IgD-negative memory B cell (primary cell): ENCODE measurements around the gene NCF2. TPM values are rescaled to one million over a fixed set of nuclear protein-coding genes. Genes with fewer than 3 reads are reported as not detected.
A peak's percentile ranks its signal among the peaks of the same experiment; 100 is the strongest.

Experiments
- H3K27ac Mint-ChIP-seq, 3 donors: one replicate each; pipeline ENCODE4 v1.8.0; 2020 to 2022; ENCODE audit warnings: mild to moderate bottlenecking in 3 of 3, mixed read lengths in 3 of 3, moderate library complexity in 1 of 3
- H3K27me3 Mint-ChIP-seq: one replicate; pipeline ENCODE4 v1.8.0; 2021; ENCODE audit warnings: mixed read lengths
- H3K36me3 Mint-ChIP-seq: one replicate; pipeline ENCODE4 v1.8.0; 2020; ENCODE audit warnings: mild to moderate bottlenecking, mixed read lengths
- H3K4me1 Mint-ChIP-seq, 3 donors: one replicate each; pipeline ENCODE4 v1.8.0; 2020 to 2022; ENCODE audit warnings: mixed read lengths in 3 of 3, mild to moderate bottlenecking in 1 of 3
- H3K4me3 Mint-ChIP-seq, 4 donors: one replicate each; pipeline ENCODE4 v1.8.0; 2020 to 2022; ENCODE audit warnings: mild to moderate bottlenecking in 4 of 4, mixed read lengths in 4 of 4, moderate library complexity in 3 of 4
- H3K9me3 Mint-ChIP-seq, 3 donors: one replicate each; pipeline ENCODE4 v1.8.0; 2020 to 2021; ENCODE audit warnings: mixed read lengths in 3 of 3, mild to moderate bottlenecking in 1 of 3
- polyA plus RNA-seq: library from polyadenylated mRNA; unstranded; fragments of 300-500 nt; fragmentation: Illumina TruSeq; gene quantifications from one replicate; pipeline ENCODE4 v1.2.3, GENCODE V29; 2021

The NCF2 gene
- polyA plus RNA-seq, 1 donor from 2014 or later = 18.1 TPM

GRCh38 chr1:183602510-183602909 lies 12.3 kb upstream of the NCF2 start:
- no peaks in the 10 kb centered on the region for H3K27me3 Mint-ChIP-seq
- peaks cover 26 to 32% (median 29%) of the 10 kb centered on the region in 3 donors for H3K4me1 Mint-ChIP-seq
- H3K4me3 Mint-ChIP-seq = no peak overlapping the region
- no peaks in the 10 kb centered on the region for H3K9me3 Mint-ChIP-seq
- H3K36me3 Mint-ChIP-seq = no peaks in the 10 kb centered on the region
- H3K27ac Mint-ChIP-seq = no peak overlapping the region

- Mint-ChIP-seq H3K9me3 (no peaks in the 10 kb centered on the region), H3K27me3 (no peaks in the 10 kb centered on the region), H3K4me1 (peaks cover 23 to 26% (median 25%) of the 10 kb centered on the region in 3 donors), H3K36me3 (no peaks in the 10 kb centered on the region), H3K27ac (no peak overlapping the region), H3K4me3 (no peak overlapping the region)
Observed at GRCh38 chr1:183600634-183601033, 10.4 kb upstream of the NCF2 start.

- H3K9me3 Mint-ChIP-seq = no peaks in the 10 kb centered on the region
- H3K27me3 Mint-ChIP-seq = no peaks in the 10 kb centered on the region
- H3K36me3 Mint-ChIP-seq = no peaks in the 10 kb centered on the region
- peaks cover 20 to 23% (median 21%) of the 10 kb centered on the region in 3 donors for H3K4me1 Mint-ChIP-seq
- H3K4me3 Mint-ChIP-seq = no peak overlapping the region
- H3K27ac Mint-ChIP-seq = no peak overlapping the region
Observed at GRCh38 chr1:183600136-183600535, 9.9 kb upstream of the NCF2 start.

DNA sequence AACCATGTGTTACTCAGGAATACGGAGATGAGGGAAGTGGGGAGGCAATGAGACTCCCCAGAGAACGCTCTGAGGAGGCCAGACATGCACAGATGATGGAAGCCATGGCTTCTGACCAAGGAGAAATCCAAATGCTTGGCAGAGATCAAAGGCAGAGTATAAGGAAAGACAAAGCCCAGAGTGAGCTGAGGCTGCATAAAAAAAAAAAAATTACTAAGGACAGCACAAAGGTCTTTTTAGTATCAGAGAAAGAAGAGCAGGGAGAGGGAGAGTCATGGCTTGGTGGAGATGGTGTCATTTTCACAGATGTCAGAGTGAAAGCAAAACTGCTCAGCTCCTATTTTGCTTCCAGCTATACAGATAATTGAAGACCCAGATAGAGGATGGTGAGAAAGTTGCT lies 8.1 kb upstream of the NCF2 start:
- H3K27me3 Mint-ChIP-seq = no peaks in the 10 kb centered on the region

DNA sequence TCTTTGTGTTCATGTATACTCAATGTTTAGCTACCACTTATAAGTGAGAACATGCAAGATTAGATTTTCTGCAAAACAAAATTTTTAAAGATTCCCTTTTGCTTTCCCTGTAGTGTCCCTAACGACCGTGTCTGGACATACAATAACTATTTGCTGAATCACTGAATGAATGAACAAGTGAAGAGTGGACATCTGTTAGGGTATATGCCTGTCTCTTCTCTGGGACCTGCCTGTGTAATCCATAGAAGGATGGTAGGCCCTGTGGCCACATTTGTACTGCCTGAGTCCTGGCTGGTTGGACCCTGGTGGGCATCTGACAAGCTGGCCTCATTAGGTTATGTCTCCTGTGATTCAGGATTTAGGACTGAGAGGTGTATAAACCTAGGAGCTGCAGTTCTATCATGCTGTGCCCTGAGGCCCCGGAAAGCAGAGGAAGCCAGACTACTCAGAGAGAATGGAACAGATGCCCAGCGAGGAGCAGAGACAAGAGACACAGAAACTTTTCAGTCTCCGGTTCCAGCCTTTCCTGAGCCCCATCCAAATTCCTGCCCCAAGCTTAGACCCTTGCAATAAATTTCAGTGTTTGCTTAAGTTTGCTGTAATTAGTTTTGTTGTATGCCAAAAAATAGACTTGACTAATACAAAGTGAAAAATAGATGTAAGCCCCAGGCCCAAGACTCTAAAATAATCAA lies 7.5 kb upstream of the NCF2 start:
- Mint-ChIP-seq H3K27me3 (no peaks in the 10 kb centered on the region), H3K27ac (no peak overlapping the region), H3K9me3 (no peaks in the 10 kb centered on the region), H3K4me1 (peaks cover 14 to 20% (median 17%) of the 10 kb centered on the region in 3 donors), H3K4me3 (no peak overlapping the region), H3K36me3 (no peaks in the 10 kb centered on the region)

More for the DNA sequence above, 8.1 kb upstream of the NCF2 start:
- H3K27ac Mint-ChIP-seq = peak overlapping the region in 1 of 3 donors; percentile 9
- H3K9me3 Mint-ChIP-seq = no peaks in the 10 kb centered on the region
- H3K4me3 Mint-ChIP-seq = no peak overlapping the region
- H3K4me1 Mint-ChIP-seq = peaks cover 9 to 14% (median 12%) of the 10 kb centered on the region in 3 donors
- no peaks in the 10 kb centered on the region for H3K36me3 Mint-ChIP-seq

GRCh38 chr1:183596500-183596899 lies 6.2 kb upstream of the NCF2 start:
- Mint-ChIP-seq H3K4me3 (no peak overlapping the region), H3K36me3 (no peaks in the 10 kb centered on the region), H3K4me1 (peaks cover 17 to 30% (median 24%) of the 10 kb centered on the region in 3 donors), H3K27me3 (no peaks in the 10 kb centered on the region), H3K9me3 (no peaks in the 10 kb centered on the region), H3K27ac (no peak overlapping the region)

GRCh38 chr1:183595537-183595936 lies 5.3 kb upstream of the NCF2 start:
- H3K4me1 Mint-ChIP-seq = peaks cover 24 to 38% (median 29%) of the 10 kb centered on the region in 3 donors
- H3K36me3 Mint-ChIP-seq = no peaks in the 10 kb centered on the region
- H3K27ac Mint-ChIP-seq = peak overlapping the region in 1 of 3 donors; percentile 28
- no peaks in the 10 kb centered on the region for H3K9me3 Mint-ChIP-seq
- peaks cover 3% of the 10 kb centered on the region for H3K27me3 Mint-ChIP-seq
- no peak overlapping the region for H3K4me3 Mint-ChIP-seq

DNA sequence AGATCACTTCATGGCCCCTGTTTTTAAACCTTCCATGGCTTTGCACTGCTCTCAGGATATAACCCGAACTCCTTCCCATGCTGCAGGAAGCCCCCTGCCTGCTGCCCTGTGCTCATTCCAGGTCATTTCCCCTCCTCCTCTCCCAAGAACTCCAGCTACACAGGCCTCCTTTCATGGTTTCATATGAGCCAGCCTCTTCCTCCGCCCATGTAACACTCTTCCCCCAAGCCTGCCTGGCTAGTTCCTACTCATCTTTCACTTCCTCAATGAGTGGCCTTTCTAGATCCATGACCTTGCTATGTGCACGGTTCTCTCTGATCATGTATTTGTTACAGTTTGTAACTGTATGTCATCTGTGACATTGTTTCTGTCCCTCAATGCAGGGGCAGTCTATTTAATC lies 3.1 kb upstream of the NCF2 start:
- peaks cover 30 to 54% (median 34%) of the 10 kb centered on the region in 3 donors for H3K4me1 Mint-ChIP-seq
- no peaks in the 10 kb centered on the region for H3K9me3 Mint-ChIP-seq
- H3K36me3 Mint-ChIP-seq = peaks cover 3% of the 10 kb centered on the region
- peak overlapping the region; percentile 8 to 78 (median 61) for H3K4me3 Mint-ChIP-seq
- peak overlapping the region; percentile 15 to 95 (median 56) for H3K27ac Mint-ChIP-seq
- H3K27me3 Mint-ChIP-seq = peaks cover 3% of the 10 kb centered on the region

DNA sequence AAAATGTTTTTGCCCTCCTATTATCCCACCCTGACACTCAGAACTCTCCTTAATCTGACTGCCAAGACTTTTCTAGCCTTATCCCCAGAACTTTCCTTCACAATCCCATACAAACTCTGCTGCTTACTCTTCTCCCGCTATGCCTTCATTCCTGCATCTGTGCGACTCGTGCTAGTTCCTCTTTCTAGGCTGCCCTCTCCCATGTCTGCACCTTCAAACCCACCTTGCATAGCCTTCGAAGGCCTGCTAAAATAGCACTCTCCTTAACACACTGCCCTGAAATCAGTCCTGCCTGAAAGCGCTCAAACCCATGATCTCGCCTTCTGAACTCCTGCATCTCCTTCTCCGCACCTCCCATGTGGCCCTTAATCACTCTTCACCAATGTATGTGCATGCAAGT lies 2.5 kb upstream of the NCF2 start:
- Mint-ChIP-seq H3K4me1 (peaks cover 30 to 54% (median 31%) of the 10 kb centered on the region in 3 donors), H3K27ac (peak overlapping the region; percentile 15 to 95 (median 56)), H3K36me3 (peaks cover 3% of the 10 kb centered on the region), H3K9me3 (no peaks in the 10 kb centered on the region), H3K27me3 (peaks cover 3% of the 10 kb centered on the region), H3K4me3 (peak overlapping the region; percentile 8 to 78 (median 61))

DNA sequence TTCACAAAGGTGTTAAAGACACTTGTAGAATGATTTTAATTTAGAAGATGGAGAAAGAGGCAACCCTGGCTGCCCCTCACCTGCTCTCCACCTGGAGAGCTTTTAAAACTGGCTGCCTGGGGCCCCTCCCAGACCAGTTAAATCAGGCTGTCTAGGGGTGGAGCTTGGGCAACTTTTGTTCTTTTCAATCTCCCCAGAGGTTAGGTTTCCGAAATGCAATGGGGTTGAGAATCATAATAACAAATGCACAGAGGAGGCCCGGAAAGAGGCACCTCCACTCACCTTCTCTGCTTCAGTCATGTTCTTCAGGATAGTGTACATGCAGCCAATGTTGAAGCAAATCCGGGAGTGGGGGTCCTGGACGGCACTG lies 400 bp downstream of the NCF2 start:
- H3K9me3 Mint-ChIP-seq = no peaks in the 10 kb centered on the region
- peak overlapping the region; percentile 87 to 98 (median 97) for H3K27ac Mint-ChIP-seq
- H3K4me1 Mint-ChIP-seq = peaks cover 33 to 57% (median 35%) of the 10 kb centered on the region in 3 donors
- H3K27me3 Mint-ChIP-seq = peaks cover 3% of the 10 kb centered on the region
- H3K4me3 Mint-ChIP-seq = peak overlapping the region; percentile 70 to 91 (median 72)
- peaks cover 6% of the 10 kb centered on the region for H3K36me3 Mint-ChIP-seq

DNA sequence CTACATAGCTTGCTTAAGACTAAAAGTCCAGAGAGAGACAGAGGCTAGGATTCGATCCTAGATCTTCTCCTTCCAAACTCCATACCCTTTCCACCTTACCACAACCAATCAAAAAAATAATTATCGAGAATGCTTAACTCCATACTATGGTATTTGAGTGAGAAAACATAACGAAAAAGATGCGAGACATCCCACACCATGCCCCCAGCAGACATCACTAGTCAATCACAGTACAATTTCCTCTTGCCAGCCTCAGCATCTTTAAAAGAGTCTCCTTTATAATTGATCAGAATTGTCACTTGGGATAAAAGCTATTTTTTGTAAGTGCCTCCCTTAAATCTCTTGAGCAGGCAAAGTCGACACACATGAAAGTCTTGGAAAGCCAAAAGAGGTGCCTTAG lies 875 bp downstream of the NCF2 start:
- Mint-ChIP-seq H3K4me1 (peaks cover 34 to 60% (median 37%) of the 10 kb centered on the region in 3 donors), H3K27me3 (peaks cover 3% of the 10 kb centered on the region), H3K4me3 (peak overlapping the region; percentile 70 to 91 (median 72)), H3K9me3 (no peaks in the 10 kb centered on the region), H3K27ac (peak overlapping the region; percentile 87 to 98 (median 97)), H3K36me3 (peaks cover 6% of the 10 kb centered on the region)

DNA sequence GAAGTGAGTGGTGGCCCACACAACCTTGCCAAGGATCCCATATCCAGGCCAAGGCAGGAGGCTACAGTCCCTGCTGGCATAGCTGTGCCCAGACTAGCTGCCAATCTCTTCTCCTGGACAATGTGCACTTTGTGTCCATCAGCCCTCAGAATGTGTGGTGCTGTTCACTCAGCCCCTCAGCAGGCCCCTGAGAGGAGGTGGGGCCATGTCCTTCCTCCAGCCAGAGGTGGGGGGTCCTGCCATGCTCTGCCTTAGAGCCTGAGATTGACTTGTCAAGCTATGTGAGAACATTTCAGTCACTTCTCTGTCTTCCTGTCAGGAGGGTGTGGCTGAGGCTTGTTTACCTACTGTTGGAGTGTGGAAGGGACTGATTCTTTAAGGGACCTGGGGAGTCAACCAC lies 1.4 kb downstream of the NCF2 start:
- peak overlapping the region; percentile 44 to 91 (median 62) for H3K4me3 Mint-ChIP-seq
- peaks cover 3% of the 10 kb centered on the region for H3K27me3 Mint-ChIP-seq
- peak overlapping the region; percentile 87 to 98 (median 97) for H3K27ac Mint-ChIP-seq
- peaks cover 34 to 57% (median 37%) of the 10 kb centered on the region in 3 donors for H3K4me1 Mint-ChIP-seq
- H3K9me3 Mint-ChIP-seq = no peaks in the 10 kb centered on the region
- H3K36me3 Mint-ChIP-seq = peaks cover 6% of the 10 kb centered on the region

DNA sequence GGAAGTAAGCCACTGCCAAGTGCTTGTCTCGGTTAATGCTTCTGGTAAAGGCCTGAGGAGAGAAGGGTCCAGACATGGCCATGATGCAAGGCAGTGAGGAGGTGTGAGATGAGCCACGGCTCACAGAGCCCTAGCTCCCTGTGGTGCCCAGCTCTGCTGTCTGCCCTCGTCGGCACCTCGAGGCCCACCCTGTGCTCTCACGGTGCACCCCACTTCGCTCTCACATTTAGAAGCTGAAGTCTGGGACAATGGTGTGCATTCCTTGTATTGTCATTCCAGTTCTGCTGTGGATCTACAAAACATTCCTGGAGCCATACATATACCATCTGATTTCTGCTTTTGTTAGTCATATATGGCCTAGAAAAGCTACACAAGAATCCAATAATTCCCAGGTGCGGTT lies 3.3 kb downstream of the NCF2 start:
- peaks cover 3% of the 10 kb centered on the region for H3K27me3 Mint-ChIP-seq
- peaks cover 21 to 40% (median 25%) of the 10 kb centered on the region in 3 donors for H3K4me1 Mint-ChIP-seq
- H3K36me3 Mint-ChIP-seq = peaks cover 6% of the 10 kb centered on the region
- no peak overlapping the region for H3K4me3 Mint-ChIP-seq
- H3K9me3 Mint-ChIP-seq = no peaks in the 10 kb centered on the region
- peak overlapping the region in 1 of 3 donors; percentile 28 for H3K27ac Mint-ChIP-seq

DNA sequence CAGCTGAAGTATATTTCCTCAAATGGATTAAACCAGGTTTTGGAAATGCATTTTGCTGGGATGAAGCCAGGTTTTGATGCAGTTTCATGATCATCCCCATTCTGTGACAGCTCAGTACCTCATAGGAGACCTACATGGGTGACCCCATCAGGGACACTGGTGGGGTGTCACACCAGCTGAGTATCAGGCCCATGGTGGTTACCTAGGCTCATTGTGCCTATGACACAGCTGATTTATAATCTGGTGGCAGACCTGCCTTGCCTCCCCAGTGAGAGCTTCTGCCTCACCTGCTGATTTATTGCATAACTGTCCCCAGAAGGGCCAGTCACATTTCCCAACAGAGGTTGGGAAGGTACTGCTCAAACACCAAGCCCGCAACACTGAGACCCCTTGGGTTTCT lies 3.8 kb downstream of the NCF2 start:
- Mint-ChIP-seq H3K36me3 (peaks cover 6% of the 10 kb centered on the region), H3K4me3 (no peak overlapping the region), H3K27me3 (peaks cover 3% of the 10 kb centered on the region), H3K9me3 (no peaks in the 10 kb centered on the region), H3K4me1 (peaks cover 22 to 38% (median 25%) of the 10 kb centered on the region in 3 donors), H3K27ac (peak overlapping the region in 1 of 3 donors; percentile 28)

DNA sequence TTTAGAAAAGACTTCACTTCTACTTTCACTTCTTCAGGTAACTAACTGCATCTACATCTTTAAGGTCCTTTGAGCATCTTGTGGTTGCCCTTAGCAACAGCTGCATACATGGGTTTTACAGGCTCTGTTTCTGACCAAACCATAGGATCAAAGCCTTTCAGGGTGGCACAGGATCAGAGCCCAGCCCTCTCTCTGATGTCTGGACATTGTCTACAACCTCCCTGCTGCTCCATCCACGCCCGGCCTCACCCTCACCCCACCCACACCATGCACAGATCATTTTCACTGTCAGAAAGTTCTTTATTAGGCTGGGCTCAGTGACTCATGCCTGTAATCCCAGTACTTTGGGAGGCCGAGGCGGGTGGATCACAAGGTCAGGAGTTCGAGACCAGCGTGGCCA lies 5.2 kb downstream of the NCF2 start:
- no peaks in the 10 kb centered on the region for H3K27me3 Mint-ChIP-seq
- H3K4me1 Mint-ChIP-seq = peaks cover 23 to 30% (median 26%) of the 10 kb centered on the region in 3 donors
- H3K4me3 Mint-ChIP-seq = peak overlapping the region in 1 of 4 donors; percentile 44
- peaks cover 6% of the 10 kb centered on the region for H3K36me3 Mint-ChIP-seq
- no peaks in the 10 kb centered on the region for H3K9me3 Mint-ChIP-seq
- peak overlapping the region; percentile 40 to 89 (median 76) for H3K27ac Mint-ChIP-seq

- H3K36me3 Mint-ChIP-seq = peaks cover 4% of the 10 kb centered on the region
- H3K27me3 Mint-ChIP-seq = no peaks in the 10 kb centered on the region
- peaks cover 23 to 25% (median 23%) of the 10 kb centered on the region in 3 donors for H3K4me1 Mint-ChIP-seq
- peak overlapping the region in 1 of 3 donors; percentile 16 for H3K27ac Mint-ChIP-seq
- no peak overlapping the region for H3K4me3 Mint-ChIP-seq
- H3K9me3 Mint-ChIP-seq = no peaks in the 10 kb centered on the region
Observed at GRCh38 chr1:183584147-183584546, 6.1 kb downstream of the NCF2 start.
